Central memory CD4-positive, alpha-beta T cell (primary cell): Measurements from ENCODE around the gene DYRK2.

ENCODE experiments used
- DNase-seq: peaks from one replicate; pipeline ENCODE4 v3.0.0; 2022

DYRK2 gene

GRCh38 chr12:67709367-67709954, 60.9 kb downstream of the DYRK2 start:
- DNase-seq = no peak

DNA sequence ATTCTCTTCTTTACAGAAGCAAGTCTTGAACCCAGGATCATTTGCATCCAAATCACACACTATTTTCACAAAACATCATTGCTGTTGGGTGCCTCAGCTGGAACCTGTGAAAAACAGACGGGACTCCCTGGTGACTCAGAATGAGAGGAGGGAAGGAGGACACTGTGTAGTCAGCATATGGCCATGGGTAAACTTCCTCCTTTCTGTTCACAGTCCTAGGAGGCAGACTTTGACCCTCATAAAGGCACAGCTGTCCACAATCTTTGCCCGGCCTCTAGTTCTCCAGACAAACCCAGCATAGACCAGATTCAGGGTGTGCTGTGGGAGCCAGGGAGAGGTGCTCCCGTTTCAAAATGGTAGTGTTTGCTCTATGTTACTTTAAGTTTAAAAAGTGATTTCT, 62.0 kb downstream of the DYRK2 start:
- DNase-seq = no peak

- no peak for DNase-seq
These were observed 63.5 kb downstream of the DYRK2 start for GRCh38 chr12:67712011-67712410.

DNA sequence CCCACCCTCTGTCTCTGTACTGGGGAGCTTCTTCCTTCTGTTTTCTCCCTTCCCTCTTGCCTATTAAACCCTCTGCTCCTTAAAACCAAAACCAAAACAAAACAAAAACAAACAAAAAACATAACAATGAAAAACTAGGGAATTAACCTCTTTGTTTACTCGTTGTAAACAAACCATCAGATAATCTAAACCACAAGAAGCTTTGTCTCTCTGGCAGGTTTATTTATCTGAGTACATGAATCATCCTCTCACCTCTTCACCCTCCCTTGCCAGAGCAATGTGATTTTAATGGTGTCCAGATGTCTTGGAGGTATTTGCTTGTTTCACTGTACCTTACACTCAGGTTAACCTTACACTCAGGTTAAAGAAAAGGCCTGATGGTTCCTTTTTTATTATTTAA, 66.1 kb downstream of the DYRK2 start:
- no peak for DNase-seq
